Measurements from ENCODE around the gene NFX1. TPM values are rescaled to one million over a fixed set of nuclear protein-coding genes. Genes with fewer than 3 reads are reported as not detected.
"Not testable (repeated sequence)": the region's sequence is repeated elsewhere in the genome, so short reads cannot be mapped to it uniquely, and the experiment has no call there.

The NFX1 gene
- polyA plus RNA-seq, 1 experiment = 32.2 TPM

- ChIA-PET CTCF (interaction anchor here (0.8 to 1.3 kb wide), 5 partner anchors 33 to 143 kb away, joined by 3 read pairs; no protein-coding TSS in a partner anchor), POLR2A (interaction anchor here (0.6 to 0.8 kb wide), 2 partner anchors 181 to 296 kb away, joined by 3 to 5 read pairs; partner anchors contain the start of gene DNAJA1)
- H3K4me3 ChIP-seq (ENCODE audit: low read depth, low read length) = no peak overlapping the region
- no peaks in the 10 kb centered on the region for H3K27me3 ChIP-seq (ENCODE audit: control insufficient read depth, insufficient read depth, low read length)
- no peak for TF ChIP-seq CTCF (IDR thresholded peaks at IDR 0.05; ENCODE audit: insufficient read depth, low read depth, low read length)
- peaks cover 16% of the 10 kb centered on the region for H3K36me3 ChIP-seq (ENCODE audit: control insufficient read depth, insufficient read depth, low read length)
- peak; percentile 82 for DNase-seq (ENCODE audit: low read depth)
These were observed 30.4 kb downstream of the NFX1 start for GRCh38 chr9:33320568-33321261.

GRCh38 chr9:33329117-33329563, 38.8 kb downstream of the NFX1 start:
- DNase-seq (ENCODE audit: low read depth) = peak; percentile 91
- H3K4me3 ChIP-seq (ENCODE audit: low read depth, low read length) = no peak overlapping the region
- no peaks in the 10 kb centered on the region for H3K27me3 ChIP-seq (ENCODE audit: control insufficient read depth, insufficient read depth, low read length)
- ChIA-PET POLR2A (no interaction called here), CTCF (no interaction called here)
- H3K36me3 ChIP-seq (ENCODE audit: control insufficient read depth, insufficient read depth, low read length) = peaks cover 3% of the 10 kb centered on the region; the same call in 1 of the 2 replicates
- no peak for TF ChIP-seq CTCF (IDR thresholded peaks at IDR 0.05; ENCODE audit: insufficient read depth, low read depth, low read length)

- Histone ChIP-seq H3K36me3 (ENCODE audit: control insufficient read depth, insufficient read depth, low read length) (peaks cover 3% of the 10 kb centered on the region; the same call in 1 of the 2 replicates), H3K27me3 (ENCODE audit: control insufficient read depth, insufficient read depth, low read length) (no peaks in the 10 kb centered on the region), H3K4me3 (ENCODE audit: low read depth, low read length) (no peak overlapping the region)
- CTCF ChIA-PET = interaction anchor here (1.2 kb wide), 1 partner anchor 13 kb away, joined by 3 read pairs; no protein-coding TSS in a partner anchor
- TF ChIP-seq CTCF (IDR thresholded peaks at IDR 0.05; ENCODE audit: insufficient read depth, low read depth, low read length) = no peak
- DNase-seq (ENCODE audit: low read depth) = no peak
- POLR2A ChIA-PET = no interaction called here
These were observed 39.7 kb downstream of the NFX1 start for GRCh38 chr9:33329979-33330378.

DNA sequence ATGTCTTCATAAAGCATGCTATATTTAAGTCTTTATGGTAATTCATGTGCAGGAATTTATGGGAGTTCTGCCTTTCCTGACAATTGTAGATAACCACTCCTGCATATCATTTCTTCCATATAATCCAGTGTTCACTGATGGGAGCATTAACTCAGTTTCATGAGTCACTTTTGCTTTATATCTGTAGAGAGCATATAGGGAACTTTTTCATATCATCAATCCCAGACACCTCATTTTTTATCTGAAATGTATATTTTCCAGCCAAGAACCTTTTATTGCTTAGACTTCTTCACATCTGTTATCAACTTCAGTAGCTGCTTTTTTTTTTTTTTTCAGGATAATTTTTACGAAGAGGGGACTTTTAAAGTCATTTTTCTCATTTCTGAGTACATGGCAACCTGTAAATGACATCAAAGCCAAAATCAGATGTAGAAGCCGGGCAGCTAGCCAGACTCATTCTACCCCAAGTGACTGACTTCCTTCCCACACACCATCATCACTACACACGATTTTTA, 41.1 kb downstream of the NFX1 start:
- CTCF ChIA-PET = no interaction called here
- Histone ChIP-seq H3K27me3 (ENCODE audit: control insufficient read depth, insufficient read depth, low read length) (no peaks in the 10 kb centered on the region), H3K4me3 (ENCODE audit: low read depth, low read length) (no peak overlapping the region), H3K36me3 (ENCODE audit: control insufficient read depth, insufficient read depth, low read length) (0 out of 2 replicates have a peak, but pooled peaks cover 3% of the 10 kb centered on the region)
- TF ChIP-seq CTCF (IDR thresholded peaks at IDR 0.05; ENCODE audit: insufficient read depth, low read depth, low read length) = no peak
- no peak for DNase-seq (ENCODE audit: low read depth)
- POLR2A ChIA-PET = no interaction called here

GRCh38 chr9:33332011-33332410, 41.7 kb downstream of the NFX1 start:
- ChIA-PET POLR2A (interaction anchor here (0.6 kb wide), 1 partner anchor 42 kb away, joined by 3 read pairs; the partner anchor contains the start of gene NFX1), CTCF (interaction anchor here (0.7 to 1.6 kb wide), 2 partner anchors 42 to 60 kb away, joined by 3 to 7 read pairs; no protein-coding TSS in a partner anchor)
- Histone ChIP-seq H3K36me3 (ENCODE audit: control insufficient read depth, insufficient read depth, low read length) (0 out of 2 replicates have a peak, but pooled peaks cover 3% of the 10 kb centered on the region), H3K27me3 (ENCODE audit: control insufficient read depth, insufficient read depth, low read length) (no peaks in the 10 kb centered on the region), H3K4me3 (ENCODE audit: low read depth, low read length) (no peak overlapping the region)
- no peak for TF ChIP-seq CTCF (IDR thresholded peaks at IDR 0.05; ENCODE audit: insufficient read depth, low read depth, low read length)
- DNase-seq (ENCODE audit: low read depth) = peak; percentile 33

- CTCF ChIA-PET = interaction anchor here (0.6 to 1.6 kb wide), 2 partner anchors 20 to 42 kb away, joined by 3 to 7 read pairs; no protein-coding TSS in a partner anchor
- H3K36me3 ChIP-seq (ENCODE audit: control insufficient read depth, insufficient read depth, low read length); POLR2A ChIA-PET; H3K4me3 ChIP-seq (ENCODE audit: low read depth, low read length); H3K27me3 ChIP-seq (ENCODE audit: control insufficient read depth, insufficient read depth, low read length); DNase-seq (ENCODE audit: low read depth): not testable (repeated sequence)
These were observed 42.6 kb downstream of the NFX1 start for GRCh38 chr9:33332956-33333355.
